Psoas muscle (tissue), 8 donors: ENCODE data around the gene OR2AT4. TPM values are rescaled to one million over a fixed set of nuclear protein-coding genes. Genes with fewer than 3 reads are reported as not detected.

ENCODE experiments used
- ATAC-seq, 4 donors: fragments of 200-7000 bp; cut with Tn5 transposase; one replicate each; pipeline ENCODE4 v1.9.1; 2020; ENCODE audit warnings: moderate library complexity in 3 of 4, mild to moderate bottlenecking in 2 of 4
- DNase-seq, 2 donors: peaks; one replicate each; pipeline ENCODE4 v3.0.0-alpha.2; 2020
- H3K27ac ChIP-seq: fragments of 200-600 bp; one replicate; pipeline ENCODE4 v1.8.0; 2022
- H3K27me3 ChIP-seq, 3 donors: fragments of 200-600 bp in 1 of 3; one replicate each; pipeline versions ENCODE4 v1.6.1 to v1.8.0; 2013 to 2022; ENCODE audit warnings: low read length in 2 of 3, mild to moderate bottlenecking in 2 of 3, moderate library complexity in 1 of 3; ENCODE audit not compliant: insufficient read depth in 3 of 3
- H3K36me3 ChIP-seq, 2 donors: fragments of 200-600 bp in 1 of 2; one replicate each; pipeline versions ENCODE4 v1.6.1 to v1.8.0; 2013 to 2022; ENCODE audit warnings: low read depth in 1 of 2, mild to moderate bottlenecking in 1 of 2, moderate library complexity in 1 of 2; ENCODE audit not compliant: insufficient read depth in 1 of 2
- H3K4me1 ChIP-seq: fragments of 200-600 bp; one replicate; pipeline ENCODE4 v1.8.0; 2022
- H3K4me3 ChIP-seq: fragments of 200-600 bp; one replicate; pipeline ENCODE4 v1.8.0; 2022; ENCODE audit warnings: mild to moderate bottlenecking
- H3K9me3 ChIP-seq: fragments of 200-600 bp; one replicate; pipeline ENCODE4 v1.8.0; 2022
- CTCF ChIP-seq: fragments of 200-600 bp; IDR thresholded peaks from one replicate; pipeline ENCODE4 v1.8.0; 2022; ENCODE audit warnings: antibody characterized with exemption
- WGBS, 3 donors: extraction: QIAGEN DNeasy Blood & Tissue Kit; methylation state at CpG; one replicate each; pipeline versions ENCODE4 v1.1.6 to v1.1.7; 2013; 5-methylcytosine and 5-hydroxymethylcytosine counted together
- intact Hi-C, 2 donors: fragments of 100-400 bp; cut with DNase I; formaldehyde crosslinking; loops; one replicate each; pipeline versions ENCODE4 v1.11.0 to v1.14.2; 2022
- polyA plus RNA-seq, 3 donors: library from polyadenylated mRNA; stranded (reverse); fragments of 200-250 nt; gene quantifications; one replicate each; pipeline ENCODE4 v1.2.3, GENCODE V29; 2013
- total RNA-seq, 4 donors: library from RNA; stranded (reverse); fragmentation: NEBNext Ultra II Directional in 2 of 4; extraction: Animal tissue kit (Norgen Biotek cat#: 25700) in 2 of 4; gene quantifications; one replicate each; pipeline versions ENCODE4 v1.2.1 to v1.2.4, GENCODE V29; 2021 to 2023
- donor health status: healthy with polysubstance abuse.
- donor health status: DM: no; HTN: no; CAD: no; lungs with moderate emphysema.
- donor health status: Bipolar disorder and iron deficiency.
- donor health status: healthy.
- donor health status: DM: yes; HTN: yes; CAD: no.
- donor health status: DM: no; HTN: no; CAD: no.
- donor health status: DM: no; HTN: no; CAD: no.
- donor health status: DM: yes; HTN: yes; CAD: no.

Gene OR2AT4
- total and polyA plus RNA-seq, 7 donors, result not detected

GRCh38 chr11:75073459-75074190 lies 23.1 kb downstream of the OR2AT4 start:
- ATAC-seq (no peak), DNase-seq (no peak)
- whole genome bisulfite sequencing, 3 donors, result 67 to 74% (median 67%) methylated on average over 3 of the region's 3 CpGs
- intact Hi-C loops, result no loop called here
- H3K4me1 ChIP-seq, result no peaks in the 10 kb centered on the region
- TF ChIP-seq CTCF, result no peak
- H3K36me3 ChIP-seq, result no peaks in the 10 kb centered on the region
- H3K27ac ChIP-seq, result no peak overlapping the region
- H3K27me3 ChIP-seq, result peaks cover 0 to 6% (median 2%) of the 10 kb centered on the region in 3 donors
- H3K9me3 ChIP-seq, result no peaks in the 10 kb centered on the region
- no peak overlapping the region for H3K4me3 ChIP-seq

DNA sequence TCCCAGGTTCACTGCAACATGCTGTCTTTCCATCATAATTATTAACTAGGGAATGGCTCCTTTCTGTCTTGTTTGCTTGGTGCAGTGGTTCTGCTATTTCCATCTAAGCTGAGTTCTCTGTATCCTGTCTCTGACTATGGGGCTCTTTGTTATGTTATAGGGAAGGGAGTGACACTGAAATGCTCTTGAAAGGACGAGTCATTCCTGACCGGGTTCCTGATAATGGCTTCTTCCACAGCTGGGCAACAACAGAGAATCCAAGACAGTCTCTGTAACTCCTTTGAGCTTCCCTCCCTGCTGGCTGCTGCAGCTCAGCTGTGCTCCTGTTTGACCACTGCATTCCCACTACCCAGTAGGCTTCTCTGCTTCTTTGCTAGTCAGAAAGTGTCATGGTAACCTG lies 24.1 kb downstream of the OR2AT4 start:
- H3K4me3 ChIP-seq, result no peak overlapping the region
- no peaks in the 10 kb centered on the region for H3K4me1 ChIP-seq
- no peaks in the 10 kb centered on the region for H3K9me3 ChIP-seq
- DNase-seq (no peak), ATAC-seq (no peak)
- intact Hi-C loops, result no loop called here
- no peak for TF ChIP-seq CTCF
- H3K27ac ChIP-seq, result no peak overlapping the region
- 21 to 27% (median 22%) methylated on average over 2 of the region's 2 CpGs for WGBS, 3 donors
- H3K27me3 ChIP-seq, result peaks cover 0 to 6% (median 2%) of the 10 kb centered on the region in 3 donors
- H3K36me3 ChIP-seq, result no peaks in the 10 kb centered on the region

GRCh38 chr11:75069473-75069872 lies 27.2 kb downstream of the OR2AT4 start:
- WGBS, 3 donors, result 81 to 88% (median 82%) methylated on average over 4 of the region's 4 CpGs

GRCh38 chr11:75068993-75069392 lies 27.7 kb downstream of the OR2AT4 start:
- Histone ChIP-seq H3K9me3 (no peaks in the 10 kb centered on the region), H3K27me3 (peaks cover 0 to 2% (median 0%) of the 10 kb centered on the region in 3 donors), H3K36me3 (no peaks in the 10 kb centered on the region), H3K27ac (no peak overlapping the region), H3K4me3 (no peak overlapping the region), H3K4me1 (no peaks in the 10 kb centered on the region)
- intact Hi-C loops, result no loop called here
- DNase-seq (no peak), ATAC-seq (no peak)
- TF ChIP-seq CTCF, result no peak

More at GRCh38 chr11:75069473-75069872, 27.2 kb downstream of the OR2AT4 start:
- Histone ChIP-seq H3K27ac (no peak overlapping the region), H3K4me3 (no peak overlapping the region), H3K36me3 (no peaks in the 10 kb centered on the region), H3K9me3 (no peaks in the 10 kb centered on the region), H3K27me3 (peaks cover 0 to 2% (median 0%) of the 10 kb centered on the region in 3 donors), H3K4me1 (no peaks in the 10 kb centered on the region)
- no peak for DNase-seq
- TF ChIP-seq CTCF, result no peak
- intact Hi-C loops, result no loop called here
- ATAC-seq, result no peak

DNA sequence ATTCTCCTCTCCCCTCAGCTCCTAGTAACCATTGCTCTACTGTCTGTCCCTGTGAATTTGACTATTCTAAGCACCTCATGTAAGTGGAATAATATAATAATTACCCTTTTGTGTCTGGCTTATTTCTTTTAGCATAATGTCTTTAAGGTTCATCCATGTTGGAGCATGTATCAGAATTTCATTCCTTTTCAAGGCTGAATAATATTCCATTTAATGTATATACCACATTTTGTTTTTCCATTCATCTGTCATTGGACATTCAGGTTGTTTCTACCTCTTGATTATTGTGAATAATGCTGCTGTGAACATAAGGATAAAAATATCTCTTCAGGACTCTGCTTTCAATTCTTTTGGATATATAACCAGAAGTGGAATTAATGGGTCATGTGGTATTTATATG lies 28.1 kb downstream of the OR2AT4 start:
- no peak for ATAC-seq
- peaks cover 0 to 2% (median 0%) of the 10 kb centered on the region in 3 donors for H3K27me3 ChIP-seq
- intact Hi-C loops, result no loop called here
- no peak for DNase-seq
- H3K36me3 ChIP-seq, result no peaks in the 10 kb centered on the region
- no peak overlapping the region for H3K4me3 ChIP-seq
- TF ChIP-seq CTCF, result no peak
- no peaks in the 10 kb centered on the region for H3K9me3 ChIP-seq
- H3K27ac ChIP-seq, result no peak overlapping the region
- H3K4me1 ChIP-seq, result no peaks in the 10 kb centered on the region
